Pancreas (tissue), 10 donors: ENCODE results near the gene ARHGAP11A. TPM values are rescaled to one million over a fixed set of nuclear protein-coding genes. Genes with fewer than 3 reads are reported as not detected.
A peak's percentile ranks its signal among the peaks of the same experiment; 100 is the strongest.

Experiments
- ATAC-seq, 4 donors: fragments of 200-7000 bp; cut with Tn5 transposase; one replicate each; pipeline versions ENCODE4 v1.8.0 to v1.9.1; 2020; ENCODE audit warnings: mild to moderate bottlenecking in 4 of 4, moderate library complexity in 4 of 4
- DNase-seq, 6 donors: peaks; one replicate each; pipeline ENCODE4 v3.0.0-alpha.2; 2020
- FAIRE-seq: peaks from 2 replicates; lab custom pipeline; 2012; peaks lifted over from hg19 to GRCh38; lab: Jason Lieb, UNC
- H3K27ac ChIP-seq, 4 donors: fragments of 200-600 bp; sonication (generic); 1 replicate in 3 of 4; 2 replicates in 1 of 4; pipeline versions ENCODE4 v1.5.0 to v1.8.0; 2020
- H3K27me3 ChIP-seq, 4 donors: fragments of 200-600 bp; one replicate each; pipeline ENCODE4 v1.8.0; 2021
- H3K36me3 ChIP-seq, 3 donors: fragments of 200-600 bp; sonication (generic) in 1 of 3; one replicate each; pipeline versions ENCODE4 v1.5.0 to v1.8.0; 2020 to 2021
- H3K4me1 ChIP-seq, 3 donors: fragments of 200-600 bp; one replicate each; pipeline ENCODE4 v1.8.0; 2021
- H3K4me3 ChIP-seq, 4 donors: fragments of 200-600 bp; sonication (generic) in 2 of 4; one replicate each; pipeline versions ENCODE4 v1.5.0 to v1.8.0; 2020 to 2021
- H3K9me3 ChIP-seq, 4 donors: fragments of 200-600 bp; one replicate each; pipeline ENCODE4 v1.8.0; 2021
- CTCF ChIP-seq, 4 donors: fragments of 200-600 bp; sonication (generic) in 3 of 4; IDR thresholded peaks; one replicate each; pipeline versions ENCODE4 v1.5.0 to v1.8.0; 2021; ENCODE audit warnings: antibody characterized with exemption in 4 of 4
- WGBS, 2 donors: extraction: QIAGEN DNeasy Blood & Tissue Kit; methylation state at CpG; one replicate each; pipeline ENCODE4 v1.1.7; 2013; 5-methylcytosine and 5-hydroxymethylcytosine counted together
- intact Hi-C, 3 donors: fragments of 100-400 bp; cut with DNase I; formaldehyde crosslinking; loops; one replicate each; pipeline versions ENCODE4 v1.11.1 to v1.14.2; 2022
- polyA plus RNA-seq, 2 donors: library from polyadenylated mRNA; stranded (reverse); fragments of 200-250 nt; gene quantifications; one replicate each; pipeline ENCODE4 v1.2.3, GENCODE V29; 2013
- total RNA-seq, 6 donors: library from RNA; stranded (reverse); fragmentation: NEBNext Ultra II Directional in 4 of 6; extraction: Animal tissue kit (Norgen Biotek cat#: 25700) in 4 of 6; gene quantifications; one replicate each; pipeline versions ENCODE4 v1.2.1 to v1.2.4, GENCODE V29; 2021 to 2023
- donor health status: healthy with polysubstance abuse.
- donor health status: DM: no; HTN: no; CAD: no; lungs with moderate emphysema.
- donor health status: DM: no; HTN: no; CAD: no.
- donor health status: control.
- donor health status: control.
- donor health status: Bipolar disorder and iron deficiency.
- donor health status: DM: yes; HTN: yes; CAD: no.
- donor health status: DM: no; HTN: no; CAD: no.
- donor health status: DM: no; HTN: no; CAD: no.
- donor health status: DM: yes; HTN: yes; CAD: no.

The ARHGAP11A gene
- total and polyA plus RNA-seq, 8 donors = 0.80 to 3.4 (median 3.1) TPM

GRCh38 chr15:32683906-32684584, 68.7 kb downstream of the ARHGAP11A start:
- Histone ChIP-seq H3K27ac (no peak overlapping the region), H3K36me3 (no peaks in the 10 kb centered on the region), H3K4me1 (no peaks in the 10 kb centered on the region), H3K27me3 (no peaks in the 10 kb centered on the region), H3K4me3 (no peak overlapping the region), H3K9me3 (no peaks in the 10 kb centered on the region)
- DNase-seq = no peak
- 85% methylated on average over 8 of the region's 8 CpGs for WGBS, 2 donors
- TF ChIP-seq CTCF (IDR thresholded peaks at IDR 0.05) = no peak
- peak in 2 of 4 donors; percentile 43 to 53 for ATAC-seq
- no peak for FAIRE-seq
- intact Hi-C loops = no loop called here

GRCh38 chr15:32685576-32685975, 70.3 kb downstream of the ARHGAP11A start:
- Histone ChIP-seq H3K4me1 (no peaks in the 10 kb centered on the region), H3K36me3 (no peaks in the 10 kb centered on the region), H3K4me3 (no peak overlapping the region), H3K27me3 (no peaks in the 10 kb centered on the region), H3K9me3 (no peaks in the 10 kb centered on the region), H3K27ac (no peak overlapping the region)
- 77 to 81% methylated on average over 1 of the region's 1 CpG for WGBS, 2 donors
- FAIRE-seq (no peak), ATAC-seq (peak in 1 of 4 donors; percentile 18), DNase-seq (no peak)
- intact Hi-C loops = no loop called here
- TF ChIP-seq CTCF (IDR thresholded peaks at IDR 0.05) = no peak

- 85 to 90% methylated on average over 5 of the region's 5 CpGs for WGBS, 2 donors
Observed at GRCh38 chr15:32687556-32687955, 72.3 kb downstream of the ARHGAP11A start.

GRCh38 chr15:32688151-32688639, 72.9 kb downstream of the ARHGAP11A start:
- no peak overlapping the region for H3K27ac ChIP-seq
- ATAC-seq (peak; percentile 90 to 95 (median 94)), FAIRE-seq (no peak), DNase-seq (peak; percentile 68 to 87 (median 81))
- 16 to 17% methylated on average over 2 of the region's 2 CpGs for WGBS, 2 donors
- no peak overlapping the region for H3K4me3 ChIP-seq
- intact Hi-C loops = no loop called here
- H3K36me3 ChIP-seq = no peaks in the 10 kb centered on the region
- H3K27me3 ChIP-seq = no peaks in the 10 kb centered on the region
- no peaks in the 10 kb centered on the region for H3K4me1 ChIP-seq
- TF ChIP-seq CTCF (IDR thresholded peaks at IDR 0.05) = no peak
- no peaks in the 10 kb centered on the region for H3K9me3 ChIP-seq

More at GRCh38 chr15:32687556-32687955, 72.3 kb downstream of the ARHGAP11A start:
- intact Hi-C loops = no loop called here
- no peak overlapping the region for H3K27ac ChIP-seq
- no peak for FAIRE-seq
- H3K4me3 ChIP-seq = no peak overlapping the region
- H3K27me3 ChIP-seq = no peaks in the 10 kb centered on the region
- H3K36me3 ChIP-seq = no peaks in the 10 kb centered on the region
- TF ChIP-seq CTCF (IDR thresholded peaks at IDR 0.05) = no peak
- no peak for ATAC-seq
- no peaks in the 10 kb centered on the region for H3K9me3 ChIP-seq
- no peaks in the 10 kb centered on the region for H3K4me1 ChIP-seq
- DNase-seq = no peak

Other genes with a start within 250 kb of the ARHGAP11A start
- gene GOLGA8K, start 212.2 kb upstream of the ARHGAP11A start, total RNA-seq = 1 to 10 TPM; 1.1 to 2.6 (median 1.7) TPM
- 1 to 10 TPM in 1 of 2 donors, under 1 TPM in 1; 0.23 to 1.7 TPM for gene GOLGA8K, start 212.2 kb upstream of the ARHGAP11A start, polyA plus RNA-seq
- gene GOLGA8O, start 159.9 kb upstream of the ARHGAP11A start, total RNA-seq = under 1 TPM in 4 of 6 donors, not detected in 2; 0.12 to 0.46 (median 0.28) TPM
- 1 to 10 TPM; 1.0 to 1.7 TPM for gene GOLGA8O, start 159.9 kb upstream of the ARHGAP11A start, polyA plus RNA-seq
- 10 to 100 TPM; 15.9 to 31.1 (median 21.4) TPM for gene GOLGA8N, start 22.0 kb upstream of the ARHGAP11A start, total RNA-seq
- gene GOLGA8N, start 22.0 kb upstream of the ARHGAP11A start, polyA plus RNA-seq = 10 to 100 TPM; 18.0 to 18.6 TPM
- 100 to 1,000 TPM in 1 of 6 donors, 10 to 100 TPM in 5; 13.6 to 110 (median 59.2) TPM for gene SCG5, start 26.2 kb downstream of the ARHGAP11A start, total RNA-seq
- 100 to 1,000 TPM; 290 to 879 TPM for gene SCG5, start 26.2 kb downstream of the ARHGAP11A start, polyA plus RNA-seq
- 1 to 10 TPM in 3 of 6 donors, under 1 TPM in 3; 0.24 to 4.8 (median 1.5) TPM for gene GREM1, start 102.5 kb downstream of the ARHGAP11A start, total RNA-seq
- gene GREM1, start 102.5 kb downstream of the ARHGAP11A start, polyA plus RNA-seq = under 1 TPM; 0.34 to 0.42 TPM